Stimulated activated CD8-positive, alpha-beta memory T cell treated with anti-CD3 and anti-CD28 coated beads, Interleukin-15, amount 100 ng/mL, for 48 hours (primary cell): ENCODE measurements around the gene FBL.
"Not testable (repeated sequence)": the region's sequence is repeated elsewhere in the genome, so short reads cannot be mapped to it uniquely, and the experiment has no call there.

ENCODE experiments used
- DNase-seq, 2 donors: peaks; one replicate each; pipeline ENCODE4 v3.0.0-alpha.2; 2020; ENCODE audit warnings: low read depth in 2 of 2

Gene FBL

DNA sequence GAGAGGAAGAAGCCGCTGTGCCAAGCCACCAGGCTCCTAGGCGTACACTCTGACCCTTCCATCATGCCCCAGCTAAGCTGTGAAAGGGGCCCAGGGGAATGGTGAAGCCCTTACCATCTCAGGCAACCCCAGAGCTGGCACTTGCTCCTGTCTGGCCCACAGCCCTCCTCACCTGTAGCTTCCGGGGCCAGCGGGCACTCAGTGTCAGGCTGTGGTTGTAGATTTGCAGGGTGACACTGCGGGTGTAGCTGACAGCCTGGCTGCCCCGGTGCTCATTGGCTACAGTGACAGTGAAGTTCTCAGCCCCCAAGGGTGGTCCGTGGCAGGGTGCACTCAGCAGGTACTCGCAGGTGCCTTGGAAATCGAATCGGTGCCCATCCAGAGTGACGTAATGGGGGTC lies 30.3 kb upstream of the FBL start:
- DNase-seq: not testable (repeated sequence)

DNA sequence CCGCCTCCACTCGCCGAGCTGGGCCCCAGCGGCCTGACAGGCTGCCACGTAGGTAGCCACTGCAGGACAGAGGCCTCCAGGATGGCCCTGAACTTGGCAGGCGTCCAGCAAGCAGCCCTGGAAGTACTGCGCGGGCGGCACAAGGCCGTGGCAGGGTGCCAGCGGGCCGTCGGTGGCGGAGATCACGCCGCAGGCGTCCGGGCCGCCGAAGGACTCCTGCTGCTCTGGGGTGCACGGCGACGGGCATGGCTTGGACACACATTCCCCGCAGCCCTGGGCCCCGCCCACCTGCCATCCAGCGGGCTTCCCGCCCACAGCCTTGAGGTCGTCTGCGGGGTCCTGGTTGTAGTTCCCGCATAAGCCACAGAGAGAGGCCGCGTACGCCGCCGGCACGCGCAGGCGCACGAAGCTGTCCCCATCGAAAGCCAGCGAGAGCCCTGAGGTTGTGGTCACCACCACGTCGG lies 29.3 kb upstream of the FBL start:
- not testable (repeated sequence) for DNase-seq

DNA sequence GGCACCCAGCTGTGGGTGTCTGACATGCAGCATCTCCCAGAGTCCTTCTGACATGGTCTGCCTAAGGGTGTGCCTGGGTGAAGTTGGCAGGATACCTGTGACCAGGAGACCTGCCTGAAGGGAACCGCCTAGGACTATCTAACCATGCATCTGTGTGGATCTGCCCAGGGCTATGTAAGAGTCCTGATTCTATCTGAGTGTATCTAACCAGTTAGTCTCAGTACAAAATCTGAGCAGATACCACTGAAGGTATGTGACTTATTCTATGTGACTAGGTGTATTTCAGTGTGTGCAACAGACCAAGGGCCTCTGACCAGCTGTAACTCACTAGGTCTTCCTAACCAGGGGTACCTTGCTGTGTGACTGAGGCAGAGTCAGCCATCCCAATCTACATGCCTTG lies 28.2 kb upstream of the FBL start:
- no peak for DNase-seq

DNA sequence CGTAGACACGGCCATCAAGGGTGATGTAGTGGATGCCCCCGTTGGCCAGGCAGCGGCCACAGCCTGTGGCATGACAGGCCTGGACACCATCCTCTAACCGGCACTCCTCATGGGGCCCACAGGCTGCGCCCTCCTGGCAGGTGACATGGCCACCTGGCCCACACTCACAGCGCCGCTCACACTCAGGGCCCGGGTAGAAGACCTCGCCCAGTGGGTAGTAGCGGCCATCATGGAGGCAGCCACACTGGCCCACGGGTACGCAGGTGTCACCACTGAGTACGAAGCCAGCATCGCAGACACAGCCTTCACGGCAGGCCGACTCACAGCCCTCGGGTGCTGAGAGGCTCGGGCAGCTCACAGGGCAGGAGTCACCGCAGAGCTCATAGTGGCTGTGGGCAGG lies 27.2 kb upstream of the FBL start:
- DNase-seq: no peak

DNA sequence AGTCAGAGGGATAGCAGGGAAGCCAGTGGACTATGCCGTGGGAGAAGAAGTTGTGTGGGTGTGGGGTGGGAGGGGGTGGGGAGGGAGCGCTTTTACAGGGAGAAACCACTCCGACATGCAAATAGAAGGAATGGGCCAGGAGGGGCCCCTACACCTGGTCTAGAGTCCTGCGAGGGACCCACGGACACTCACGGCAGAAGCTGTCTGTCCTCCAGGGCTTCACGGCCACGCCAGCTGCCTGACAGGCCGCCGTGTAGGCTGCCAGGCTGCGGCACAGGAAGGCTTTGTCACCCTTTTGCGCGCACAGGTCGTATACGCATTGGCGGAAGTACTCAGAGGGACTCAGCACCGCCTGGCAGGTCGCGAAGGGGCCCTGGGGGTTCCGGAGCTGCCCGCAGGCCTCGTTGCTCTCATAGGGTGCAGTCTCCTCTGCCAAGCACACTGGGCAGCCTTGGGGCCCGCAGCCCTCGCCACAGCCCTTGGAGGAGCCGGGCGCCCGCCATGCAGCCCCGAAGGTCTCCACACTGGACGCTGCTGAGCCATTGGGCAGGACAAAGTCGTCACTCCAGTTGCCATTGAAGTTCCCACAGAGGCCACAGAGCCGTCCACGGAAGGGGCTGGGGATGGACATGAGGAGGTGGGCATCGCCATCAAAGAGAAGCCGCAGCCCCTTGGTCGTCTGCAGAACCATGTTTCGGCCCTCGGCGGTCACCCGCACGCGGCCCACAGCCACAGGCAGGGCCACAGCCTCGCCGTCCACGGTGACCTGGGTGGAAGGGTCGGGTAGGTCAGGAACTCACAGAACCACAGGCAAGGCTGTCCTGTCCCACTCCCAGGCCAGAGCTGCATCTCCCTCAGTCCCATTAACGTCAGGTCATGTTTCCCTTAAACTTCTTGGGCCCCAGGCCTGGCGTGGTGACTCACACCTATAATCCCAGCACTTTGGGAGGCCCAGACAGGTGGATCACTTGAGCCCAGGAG lies 26.0 kb upstream of the FBL start:
- DNase-seq: no peak

DNA sequence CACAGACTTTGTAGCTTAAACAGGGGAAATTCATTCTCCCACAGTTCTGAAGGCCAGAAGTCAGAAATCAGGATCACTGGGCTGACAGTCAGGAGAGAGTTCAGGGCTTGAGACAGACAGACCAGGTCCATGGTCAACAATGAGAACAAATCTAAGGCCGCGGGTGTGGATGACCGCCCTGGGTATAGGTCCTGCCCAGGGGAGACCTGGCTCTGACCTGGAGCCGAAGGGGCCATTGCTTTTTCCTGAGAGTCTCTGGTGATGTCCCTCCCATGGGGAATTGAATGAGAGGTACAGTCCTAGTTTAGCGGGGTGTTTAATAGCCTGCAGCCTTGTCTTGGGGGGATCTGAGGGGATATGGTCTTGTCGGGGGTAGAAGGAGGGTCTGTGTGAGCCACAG lies 25.2 kb upstream of the FBL start:
- no peak for DNase-seq

DNA sequence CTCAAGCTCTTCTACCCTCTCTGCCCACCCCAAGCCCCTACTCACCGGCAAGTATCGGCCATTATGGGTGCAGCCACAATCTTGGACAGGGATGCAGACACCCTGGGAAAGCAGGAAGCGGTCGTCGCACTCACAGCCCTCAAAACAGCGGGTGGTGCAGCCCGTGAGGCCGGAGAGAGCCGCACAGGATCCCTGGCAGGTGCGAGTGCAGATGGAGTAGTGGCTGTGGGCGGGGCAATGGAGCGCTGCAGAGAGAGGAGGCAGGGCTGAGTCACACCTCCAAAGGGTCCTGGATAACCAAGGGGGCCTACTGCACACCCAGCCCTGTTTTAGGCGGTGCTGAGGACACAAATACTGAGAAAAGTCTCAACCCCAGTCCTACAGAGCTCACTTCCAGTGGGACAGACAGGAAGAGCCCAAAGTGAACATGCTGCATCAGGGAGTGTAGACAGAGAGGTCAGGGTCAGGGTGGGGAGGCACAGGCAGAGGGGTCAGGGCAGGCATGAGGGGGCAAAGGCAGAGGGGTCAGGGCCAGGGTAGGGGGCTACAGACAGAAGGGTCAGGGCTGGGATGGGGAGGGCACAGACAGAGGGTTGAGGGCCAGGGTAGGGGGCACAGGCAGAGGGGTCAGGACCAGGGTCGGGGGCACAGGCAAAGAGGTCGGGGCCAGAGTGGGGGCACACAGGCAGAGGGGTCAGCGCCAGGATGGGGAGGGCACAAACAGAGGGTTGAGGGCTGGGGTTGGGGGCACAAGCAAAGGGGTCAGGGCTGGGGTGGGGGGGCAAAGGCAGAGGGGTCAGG lies 24.2 kb upstream of the FBL start:
- DNase-seq: no peak

DNA sequence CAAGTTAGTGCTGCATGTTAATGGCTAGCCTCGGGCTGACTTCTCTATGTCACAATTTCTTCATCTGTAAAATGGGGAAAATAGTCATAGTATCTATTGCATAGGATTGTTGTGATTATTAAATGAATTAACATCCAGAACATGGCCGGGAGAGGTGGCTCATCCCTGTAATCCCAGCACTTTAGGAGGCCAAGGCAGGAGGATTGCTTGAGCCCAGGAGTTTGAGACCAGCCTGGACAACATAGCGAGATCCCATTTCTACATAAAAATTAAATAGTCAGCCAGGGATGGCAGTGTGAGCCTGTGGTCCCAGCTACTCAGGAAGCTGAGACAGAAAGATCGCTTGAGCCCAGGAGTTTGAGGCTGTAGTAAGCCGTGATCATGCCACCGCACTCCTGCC lies 21.8 kb upstream of the FBL start:
- DNase-seq: no peak

DNA sequence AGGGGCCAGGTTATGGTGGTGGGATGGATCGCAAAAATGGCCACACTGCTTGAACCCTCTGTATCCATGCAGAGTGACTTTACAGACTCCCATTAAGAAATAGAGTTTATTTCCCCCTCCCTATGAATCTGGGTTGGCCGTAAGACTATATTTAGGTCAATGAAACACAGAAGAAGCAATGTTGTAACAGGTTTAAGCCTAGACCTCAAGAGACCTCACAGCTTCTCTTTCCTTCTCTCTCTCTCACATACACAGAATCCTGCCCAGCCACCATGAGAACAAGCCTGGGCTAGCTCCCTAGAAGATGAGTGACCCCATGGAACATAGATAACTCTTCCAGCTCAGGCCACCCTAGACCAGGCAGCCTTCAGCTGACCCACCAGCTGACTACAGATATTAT lies 21.0 kb upstream of the FBL start:
- DNase-seq: no peak

DNA sequence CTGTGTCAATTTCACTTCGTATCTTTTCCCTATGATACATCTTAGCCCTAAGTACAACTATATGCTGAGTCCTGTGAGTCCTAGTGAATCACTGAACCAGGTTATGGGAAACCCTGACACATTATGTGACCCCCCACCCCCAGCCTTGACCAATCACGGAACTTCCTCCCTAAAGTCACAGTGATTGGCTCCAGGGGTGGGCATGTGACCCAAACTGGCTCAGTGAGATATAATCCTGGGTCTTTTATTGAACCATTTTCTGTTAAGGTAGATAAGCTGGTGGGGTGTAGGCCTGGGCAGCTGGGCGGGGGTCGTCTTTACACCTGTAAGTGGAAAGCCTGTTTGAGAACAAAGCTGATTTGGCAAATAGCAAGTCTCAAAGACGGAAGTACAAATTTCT lies 19.8 kb upstream of the FBL start:
- no peak for DNase-seq

DNA sequence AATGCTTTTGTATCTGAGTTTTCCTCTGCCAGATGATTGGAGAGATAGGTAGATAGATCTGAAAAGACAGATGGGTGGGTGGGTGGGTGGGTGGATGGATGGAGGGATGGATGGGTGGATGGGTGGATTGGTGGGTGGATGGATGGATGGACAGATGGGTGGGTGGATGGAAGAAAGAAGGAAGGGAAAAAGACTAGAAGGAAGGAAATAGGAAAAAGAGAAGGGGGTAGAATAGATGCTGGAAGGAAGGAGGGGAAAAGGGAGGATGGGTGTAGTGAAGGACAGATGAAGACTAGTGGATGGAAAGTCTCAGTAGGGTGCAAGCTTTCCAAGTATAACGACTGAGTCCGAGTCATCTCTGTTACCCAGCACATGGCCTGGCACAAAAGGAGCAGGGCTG lies 19.0 kb upstream of the FBL start:
- DNase-seq: no peak

DNA sequence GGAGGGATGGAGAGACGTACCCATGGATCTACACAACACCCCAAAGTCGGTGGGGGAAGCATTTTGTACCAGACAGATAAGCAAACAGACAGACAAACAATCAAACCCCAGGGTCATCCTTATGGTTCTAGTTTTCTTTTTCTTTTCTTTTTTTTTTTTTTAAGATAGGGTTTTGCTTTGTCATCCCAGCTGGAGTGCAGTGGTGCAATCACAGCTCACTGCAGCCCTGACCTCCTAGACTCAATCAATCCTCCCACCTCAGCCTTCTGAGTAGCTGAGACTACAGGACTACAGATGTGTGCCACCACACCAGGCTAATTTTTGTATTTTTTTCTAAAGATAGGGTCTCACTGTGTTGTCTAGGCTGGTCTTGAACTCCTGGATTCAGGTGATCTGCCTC lies 17.9 kb upstream of the FBL start:
- DNase-seq: no peak

DNA sequence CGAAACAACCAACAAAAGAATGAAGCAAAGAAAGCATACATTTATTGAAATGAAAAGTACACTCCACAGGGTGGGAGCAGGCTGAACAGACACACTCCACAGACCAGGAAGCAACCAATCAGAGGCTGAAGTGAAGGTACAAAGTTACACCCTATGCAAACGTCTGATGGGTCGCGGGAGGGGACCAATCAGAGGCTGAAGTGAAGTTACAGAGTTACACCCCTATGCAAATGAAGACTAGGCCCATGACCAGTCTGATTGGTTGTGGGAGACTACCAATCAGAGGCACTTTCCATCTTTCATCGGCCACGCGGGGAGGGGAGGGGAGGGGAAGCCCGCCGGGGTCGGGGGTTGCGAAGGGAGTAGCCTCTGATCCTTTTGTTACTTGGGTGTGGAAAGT lies 12.4 kb upstream of the FBL start:
- no peak for DNase-seq

DNA sequence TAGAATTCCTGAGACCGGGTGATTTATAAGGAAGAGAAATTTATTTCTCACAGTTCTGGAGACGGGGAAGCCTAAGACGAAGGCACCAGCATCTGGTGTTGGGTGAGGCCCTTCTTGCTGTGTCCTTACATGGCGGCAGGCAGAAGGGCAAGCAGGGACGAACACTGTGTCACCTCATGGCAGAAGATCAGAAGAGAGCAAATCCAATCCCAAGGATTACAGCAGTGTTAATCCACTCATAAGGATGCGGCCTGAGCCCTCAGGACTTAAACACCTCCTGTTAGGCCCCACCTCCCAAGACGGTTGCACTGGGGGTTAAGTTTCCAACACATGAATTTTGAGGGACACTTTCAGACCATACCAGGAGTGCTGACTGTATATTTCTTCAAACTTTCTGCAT lies 6.7 kb upstream of the FBL start:
- no peak for DNase-seq

DNA sequence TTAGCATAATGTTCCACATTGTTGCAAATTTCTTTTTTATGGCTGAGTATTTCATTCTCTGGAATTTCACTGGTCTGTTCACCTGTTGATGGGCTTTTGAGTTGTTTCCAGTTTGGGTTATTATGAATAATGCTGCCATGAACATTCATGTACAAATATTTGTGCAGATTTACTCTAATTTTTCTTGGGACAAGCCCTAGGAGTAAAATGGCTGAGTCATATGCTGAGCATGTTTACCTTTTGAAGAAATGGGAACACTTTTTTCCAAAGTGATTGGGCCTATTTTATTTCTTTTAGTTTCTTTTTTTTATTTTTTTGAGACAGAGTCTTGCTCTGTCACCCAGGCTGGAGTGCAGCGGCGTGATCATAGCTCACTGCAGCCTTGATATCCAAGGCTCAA lies 4.7 kb upstream of the FBL start:
- DNase-seq: no peak

DNA sequence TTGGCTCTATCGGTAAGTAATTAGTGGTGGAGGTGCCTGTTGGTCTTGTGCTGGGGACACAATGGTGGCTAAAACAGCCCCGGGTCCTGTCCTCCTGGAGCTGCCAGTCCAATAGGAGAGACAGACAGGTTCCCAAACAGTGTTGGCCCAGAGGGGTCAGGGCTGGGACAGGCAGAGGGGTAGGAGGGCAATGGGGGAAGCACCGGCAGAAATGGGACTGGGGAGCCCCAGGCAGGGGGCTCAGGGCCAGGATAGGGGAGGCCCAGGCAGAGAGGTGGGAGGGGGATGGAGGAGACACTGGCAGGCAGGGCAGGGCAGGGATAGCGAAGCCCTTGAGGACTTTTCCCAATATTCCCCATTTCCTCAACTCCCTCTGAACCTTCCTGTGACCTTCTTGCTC lies 2.2 kb upstream of the FBL start:
- DNase-seq: no peak

DNA sequence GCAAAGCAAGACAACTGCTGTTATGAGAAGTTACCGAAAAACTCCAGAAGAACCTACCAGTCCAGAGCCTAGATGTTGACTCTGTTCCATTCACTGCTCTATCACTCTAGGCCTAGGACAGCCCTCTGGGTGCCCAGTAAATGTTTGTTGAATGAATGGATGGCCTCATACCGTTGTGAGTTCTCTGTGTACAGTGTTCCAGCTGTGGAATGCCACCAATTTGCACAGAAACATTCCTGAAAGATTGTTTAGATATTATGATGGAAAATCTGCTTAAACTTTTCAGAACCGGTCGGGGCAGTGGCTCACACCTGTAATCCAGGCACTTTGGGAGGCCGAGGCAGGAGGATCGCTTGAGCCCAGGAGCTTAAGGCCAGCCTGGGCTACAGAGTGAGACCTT lies 1.3 kb upstream of the FBL start:
- DNase-seq: no peak

DNA sequence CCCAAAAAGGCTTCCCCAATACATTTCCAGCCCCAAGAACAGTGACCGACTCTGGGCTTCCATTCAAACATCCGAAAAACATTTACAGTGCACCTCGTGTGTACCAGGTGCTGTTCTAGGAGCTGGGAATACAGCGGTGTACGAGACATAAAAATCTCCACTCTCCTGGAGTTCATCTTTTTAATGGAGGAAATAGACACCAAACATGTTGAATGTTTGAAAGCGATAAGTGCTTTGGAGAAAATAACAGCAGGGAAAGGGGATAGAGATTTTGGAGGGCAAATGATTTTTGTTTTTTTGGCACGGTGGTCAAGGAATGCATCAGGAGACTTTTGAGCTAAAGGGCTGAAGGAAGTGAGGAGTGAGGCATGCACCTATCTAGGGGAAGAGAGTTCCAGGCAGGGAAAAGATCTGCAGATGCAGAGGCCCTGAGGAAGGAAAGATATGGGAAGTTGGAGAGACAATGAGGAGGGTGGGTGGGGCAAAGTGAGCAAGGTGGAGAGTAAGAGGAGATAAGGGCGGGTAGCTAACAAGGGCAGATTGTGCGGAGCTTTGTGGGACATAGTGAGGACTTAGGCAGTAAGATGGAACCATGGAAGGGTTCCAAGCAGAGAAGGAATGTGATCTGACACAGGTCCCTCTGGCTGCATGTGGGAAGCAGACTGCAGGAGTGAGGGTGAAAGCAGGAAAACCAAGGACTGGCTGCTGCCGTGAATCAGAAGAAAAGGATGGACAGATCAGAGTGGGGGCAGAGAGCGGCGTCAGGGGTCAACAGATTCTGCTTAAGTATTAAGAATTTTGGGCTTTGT lies 703 bp upstream of the FBL start:
- no peak for DNase-seq

DNA sequence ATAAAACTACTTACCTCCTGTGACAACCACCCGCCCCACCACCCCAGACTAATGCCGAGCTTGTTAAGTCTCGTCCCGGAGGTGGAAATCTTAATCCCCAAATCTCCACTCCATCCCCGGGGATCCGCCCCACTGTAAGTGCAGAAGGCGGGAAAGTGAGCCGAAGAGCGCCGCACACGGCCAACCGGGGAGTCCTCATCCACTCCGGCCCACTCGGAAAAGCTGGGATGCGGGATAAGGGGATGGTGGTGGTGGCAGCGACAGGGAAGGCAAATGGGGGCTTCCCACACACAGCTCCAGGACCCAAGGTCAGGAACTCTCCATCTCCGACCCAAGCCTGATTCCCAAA lies 621 bp downstream of the FBL start:
- no peak for DNase-seq

DNA sequence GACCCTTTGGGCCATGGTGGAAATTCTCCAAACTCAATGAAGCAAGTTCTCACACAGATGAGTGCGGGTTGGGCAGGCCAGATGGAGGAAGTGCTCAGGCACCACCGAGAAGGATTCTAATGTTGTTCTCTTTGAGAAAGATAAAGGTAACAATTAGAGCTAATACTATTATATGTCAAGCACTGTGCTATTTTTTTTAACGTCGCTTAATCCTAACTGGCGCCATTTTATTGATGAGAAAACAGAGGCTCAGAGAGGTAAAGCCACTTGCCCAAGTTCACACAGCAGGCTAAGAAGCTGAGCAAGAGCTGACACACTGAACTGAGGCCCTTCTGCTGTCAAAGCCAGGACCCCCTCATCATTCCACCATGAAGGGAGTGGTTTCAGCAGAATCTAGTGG lies 1.0 kb downstream of the FBL start:
- DNase-seq: no peak

DNA sequence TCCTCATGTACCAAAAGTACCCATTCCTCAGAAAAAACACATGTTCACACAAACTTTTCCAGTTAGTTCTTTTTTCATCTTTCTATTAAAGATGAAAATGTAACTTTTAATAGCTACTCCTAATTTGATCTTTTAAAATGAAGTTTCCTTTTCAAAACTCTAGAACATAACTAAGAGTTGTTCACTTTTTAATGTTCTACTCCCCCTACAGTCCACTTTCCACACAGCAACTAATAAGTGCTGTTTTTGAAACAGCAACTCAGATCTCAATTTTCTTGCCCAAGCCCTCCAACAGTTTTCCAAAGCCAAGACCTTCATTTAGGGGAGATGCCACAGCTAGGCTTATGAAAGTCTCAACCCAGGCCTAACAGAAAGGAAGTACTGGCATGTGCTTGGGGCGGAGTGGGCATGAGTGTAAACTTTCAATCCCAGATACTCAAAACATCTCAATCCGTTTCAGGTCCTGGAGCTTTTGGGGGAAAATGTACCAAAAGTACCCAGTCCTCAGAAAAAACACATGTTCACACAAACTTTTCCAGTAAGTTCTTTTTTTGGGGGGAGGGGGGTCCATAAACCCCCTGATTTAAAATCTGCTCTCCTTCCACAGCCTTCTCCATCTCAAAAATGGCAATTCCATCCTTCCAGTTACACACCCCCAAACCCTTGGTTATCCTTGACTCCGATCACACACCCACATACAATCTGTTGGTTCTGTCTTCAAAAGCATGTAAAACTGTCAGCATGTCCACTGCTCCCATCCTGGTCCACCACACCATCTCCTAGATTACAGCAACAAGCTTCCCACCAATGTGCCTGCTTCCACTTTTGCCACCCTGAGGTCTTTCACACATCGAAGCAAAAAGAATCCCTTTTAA lies 2.0 kb downstream of the FBL start:
- no peak for DNase-seq
